ENCODE results near the gene PGF.

PGF gene

DNA sequence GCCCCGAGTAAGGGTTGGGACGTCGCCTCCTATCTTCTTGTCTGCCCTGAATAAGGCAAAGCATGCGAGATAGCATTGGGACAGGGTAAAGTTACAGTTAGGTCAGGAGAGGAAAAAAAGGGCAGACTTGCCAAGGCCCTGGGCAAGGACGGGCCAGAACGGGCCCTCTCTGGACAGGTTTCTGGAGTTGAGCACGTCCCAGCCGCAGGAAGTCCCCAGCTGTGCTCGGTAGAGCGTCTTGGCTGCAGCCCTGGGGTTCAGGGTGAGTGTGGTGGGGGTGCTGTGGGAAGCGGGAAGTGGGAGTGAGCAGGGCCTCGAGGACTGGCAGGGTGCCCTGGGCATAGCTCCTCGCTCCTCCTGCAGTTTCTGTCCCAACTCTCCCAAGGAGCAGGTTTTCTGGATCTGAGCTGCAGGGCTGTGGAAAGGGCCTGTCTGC lies 37.7 kb downstream of the PGF start:
- H3K4me1 ChIP-seq (ENCODE audit: control insufficient read depth, insufficient read depth, low read length): no peaks in the 10 kb centered on the region
- CTCF ChIA-PET: interaction anchor here (0.6 to 2.7 kb wide), 4 partner anchors 12 to 171 kb away, joined by 4 to 14 read pairs (median 5); no protein-coding TSS in a partner anchor
- H3K4me3 ChIP-seq (ENCODE audit: low read depth, low read length): no peak overlapping the region
- no peaks in the 10 kb centered on the region for H3K9me3 ChIP-seq (ENCODE audit: control insufficient read depth, insufficient read depth, low read depth, low read length)
- H3K27ac ChIP-seq (ENCODE audit: extremely low read depth, low read depth, low read length): no peak overlapping the region
- TF ChIP-seq, protein P1, sequence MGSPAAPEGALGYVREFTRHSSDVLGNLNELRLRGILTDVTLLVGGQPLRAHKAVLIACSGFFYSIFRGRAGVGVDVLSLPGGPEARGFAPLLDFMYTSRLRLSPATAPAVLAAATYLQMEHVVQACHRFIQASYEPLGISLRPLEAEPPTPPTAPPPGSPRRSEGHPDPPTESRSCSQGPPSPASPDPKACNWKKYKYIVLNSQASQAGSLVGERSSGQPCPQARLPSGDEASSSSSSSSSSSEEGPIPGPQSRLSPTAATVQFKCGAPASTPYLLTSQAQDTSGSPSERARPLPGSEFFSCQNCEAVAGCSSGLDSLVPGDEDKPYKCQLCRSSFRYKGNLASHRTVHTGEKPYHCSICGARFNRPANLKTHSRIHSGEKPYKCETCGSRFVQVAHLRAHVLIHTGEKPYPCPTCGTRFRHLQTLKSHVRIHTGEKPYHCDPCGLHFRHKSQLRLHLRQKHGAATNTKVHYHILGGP (tag by site-specific recombination; IDR thresholded peaks at IDR 0.05): no peak
- TF ChIP-seq ZNF768 (tag by site-specific recombination; IDR thresholded peaks at IDR 0.05) (no peak), ZBTB10 (tag by site-specific recombination; IDR thresholded peaks at IDR 0.05) (no peak), ZNF76 (tag by site-specific recombination; IDR thresholded peaks at IDR 0.05; ENCODE audit: borderline replicate concordance, low read depth) (no peak), ZNF501 (tag by site-specific recombination; IDR thresholded peaks at IDR 0.05) (no peak), TSHZ1 (tag by site-specific recombination; IDR thresholded peaks at IDR 0.05; ENCODE audit: borderline replicate concordance) (no peak), REPIN1 (tag by site-specific recombination; IDR thresholded peaks at IDR 0.05; ENCODE audit: low read depth) (no peak)
- TF ChIP-seq, protein P2, sequence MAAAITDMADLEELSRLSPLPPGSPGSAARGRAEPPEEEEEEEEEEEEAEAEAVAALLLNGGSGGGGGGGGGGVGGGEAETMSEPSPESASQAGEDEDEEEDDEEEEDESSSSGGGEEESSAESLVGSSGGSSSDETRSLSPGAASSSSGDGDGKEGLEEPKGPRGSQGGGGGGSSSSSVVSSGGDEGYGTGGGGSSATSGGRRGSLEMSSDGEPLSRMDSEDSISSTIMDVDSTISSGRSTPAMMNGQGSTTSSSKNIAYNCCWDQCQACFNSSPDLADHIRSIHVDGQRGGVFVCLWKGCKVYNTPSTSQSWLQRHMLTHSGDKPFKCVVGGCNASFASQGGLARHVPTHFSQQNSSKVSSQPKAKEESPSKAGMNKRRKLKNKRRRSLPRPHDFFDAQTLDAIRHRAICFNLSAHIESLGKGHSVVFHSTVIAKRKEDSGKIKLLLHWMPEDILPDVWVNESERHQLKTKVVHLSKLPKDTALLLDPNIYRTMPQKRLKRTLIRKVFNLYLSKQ (tag by site-specific recombination; IDR thresholded peaks at IDR 0.05; ENCODE audit: borderline replicate concordance): no peak
- POLR2A ChIA-PET: no interaction called here
- peaks cover 0 to 8% of the 10 kb centered on the region in 2 experiments; a peak in 1 of 3 replicates for H3K36me3 ChIP-seq (ENCODE audit: control insufficient read depth in 2 of 2, insufficient read depth in 1 of 2, low read length in 2 of 2)

DNA sequence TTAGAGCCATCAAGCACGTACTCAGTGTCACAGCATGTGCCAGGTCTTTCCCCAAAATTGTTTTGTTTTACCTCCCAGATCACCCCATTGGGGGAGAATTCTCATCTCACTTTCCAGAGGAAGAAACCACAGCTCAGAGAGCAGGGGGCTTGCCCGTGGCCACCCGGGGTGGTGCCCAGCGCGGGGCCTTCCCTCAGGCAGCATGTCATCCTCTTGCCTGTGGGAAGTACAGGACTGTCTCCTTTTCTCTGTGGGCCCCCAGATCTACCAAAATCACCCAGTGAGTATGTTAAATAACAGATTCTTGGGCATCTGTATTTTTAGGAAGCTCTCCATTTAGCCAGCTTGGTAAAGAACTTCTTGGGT lies 38.2 kb downstream of the PGF start:
- no peak overlapping the region for H3K4me3 ChIP-seq (ENCODE audit: low read depth, low read length)
- H3K27ac ChIP-seq (ENCODE audit: extremely low read depth, low read depth, low read length): no peak overlapping the region
- peaks cover 0 to 8% of the 10 kb centered on the region in 2 experiments; a peak in 1 of 3 replicates for H3K36me3 ChIP-seq (ENCODE audit: control insufficient read depth in 2 of 2, insufficient read depth in 1 of 2, low read length in 2 of 2)
- H3K9me3 ChIP-seq (ENCODE audit: control insufficient read depth, insufficient read depth, low read depth, low read length): no peaks in the 10 kb centered on the region
- H3K4me1 ChIP-seq (ENCODE audit: control insufficient read depth, insufficient read depth, low read length): no peaks in the 10 kb centered on the region
- ChIA-PET POLR2A (no interaction called here), CTCF (interaction anchor here (0.6 to 2.7 kb wide), 4 partner anchors 11 to 171 kb away, joined by 4 to 14 read pairs (median 5); no protein-coding TSS in a partner anchor)
- TF ChIP-seq ZSCAN16 (tag by site-specific recombination; IDR thresholded peaks at IDR 0.05) (no peak), ZNF2 (tag by site-specific recombination; IDR thresholded peaks at IDR 0.05) (no peak), KLF10 (tag by site-specific recombination; IDR thresholded peaks at IDR 0.05) (no peak), KLF7 (tag by site-specific recombination; IDR thresholded peaks at IDR 0.05; ENCODE audit: borderline replicate concordance) (no peak), SP7 (tag by site-specific recombination; IDR thresholded peaks at IDR 0.05) (no peak), ZNF157 (tag by site-specific recombination; IDR thresholded peaks at IDR 0.05) (no peak), PATZ1 (tag by site-specific recombination; IDR thresholded peaks at IDR 0.05) (no peak), ZNF335 (tag by site-specific recombination; conservative IDR thresholded peaks at IDR 0.05) (no peak), ZNF624 (tag by site-specific recombination; IDR thresholded peaks at IDR 0.05) (no peak), ZNF155 (tag by site-specific recombination; IDR thresholded peaks at IDR 0.05) (no peak), ZNF404 (tag by site-specific recombination; IDR thresholded peaks at IDR 0.05) (no peak)
